ENCODE measurements around the gene SKAP1. TPM values are rescaled to one million over a fixed set of nuclear protein-coding genes. Genes with fewer than 3 reads are reported as not detected.

The SKAP1 gene
- total and polyA plus RNA-seq, 5 donors from 2014 or later, result 196 to 554 (median 373) TPM

DNA sequence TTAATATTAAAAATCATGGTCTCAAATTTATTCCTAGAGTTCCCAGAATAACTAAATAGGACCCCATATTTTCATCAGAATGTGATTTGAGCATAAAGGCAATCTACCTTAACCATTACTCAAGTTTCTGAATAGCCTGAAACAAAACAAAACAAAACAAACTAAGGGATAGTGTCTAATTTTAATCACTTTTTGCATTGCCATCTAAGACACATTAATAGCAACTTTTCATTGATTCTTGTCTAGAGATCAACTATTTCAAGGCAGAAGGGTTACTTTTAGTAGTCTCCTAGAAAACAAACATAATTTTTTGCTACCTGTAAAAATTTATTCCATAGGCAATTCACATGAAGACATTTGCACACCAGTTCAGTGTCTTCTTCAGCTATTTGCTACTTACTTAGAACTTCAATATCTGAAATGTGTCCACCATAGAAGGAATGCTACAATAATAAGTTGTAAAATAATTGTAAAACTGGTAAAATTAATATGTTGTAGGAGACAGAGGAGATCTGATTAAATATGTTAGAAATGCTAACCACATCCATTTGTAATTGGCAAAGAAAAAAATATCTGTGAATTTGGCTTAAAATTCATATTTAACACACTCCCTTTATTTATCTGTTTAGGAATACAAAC lies 94.7 kb downstream of the SKAP1 start:
- Mint-ChIP-seq H3K9me3 (no peaks in the 10 kb centered on the region), H3K4me1 (peaks cover 17 to 39% (median 28%) of the 10 kb centered on the region in 4 donors), H3K27ac (no peak overlapping the region), H3K36me3 (peaks cover 4% of the 10 kb centered on the region), H3K4me3 (no peak overlapping the region), H3K27me3 (no peaks in the 10 kb centered on the region)
- Histone ChIP-seq H3K27me3 (ENCODE audit: control insufficient read depth, insufficient read depth, low read length) (no peaks in the 10 kb centered on the region), H3K4me3 (ENCODE audit: low read depth, low read length) (no peak overlapping the region), H3K4me1 (ENCODE audit: control insufficient read depth, insufficient read depth, low read length, poor library complexity, severe bottlenecking) (peaks cover 5% of the 10 kb centered on the region), H3K27ac (ENCODE audit: insufficient read depth, low read length, poor library complexity, severe bottlenecking) (no peak overlapping the region), H3K36me3 (ENCODE audit: control insufficient read depth, insufficient read depth, low read length) (peaks cover 37% of the 10 kb centered on the region), H3K9me3 (ENCODE audit: control insufficient read depth in 2 of 2, low read length in 2 of 2) (no peaks in the 10 kb centered on the region)
- ATAC-seq (ENCODE audit: low read depth in 2 of 2) (no peak), DNase-seq (no peak)

DNA sequence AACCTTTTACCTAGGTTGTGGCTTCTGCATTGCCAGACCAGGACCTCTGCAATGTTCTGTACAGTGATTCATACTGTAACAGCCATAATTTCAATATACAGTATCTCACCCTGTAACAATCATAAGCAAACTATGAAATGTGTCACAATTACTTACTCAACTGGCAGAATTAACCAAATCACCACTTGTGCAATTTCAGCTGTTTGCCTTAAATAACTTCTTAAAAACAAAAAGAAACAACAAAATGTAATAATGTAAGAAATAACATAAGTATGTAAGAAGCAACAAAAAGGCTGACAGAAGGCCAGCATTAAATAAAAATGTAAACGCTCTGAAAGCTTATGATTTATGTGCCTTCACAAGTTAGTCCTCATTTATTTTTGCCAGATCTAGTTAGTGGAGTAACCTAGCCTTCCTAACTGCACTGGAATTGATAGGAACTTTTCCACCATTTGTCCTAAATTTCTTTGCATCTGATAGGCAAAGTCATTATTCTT lies 96.9 kb downstream of the SKAP1 start:
- no peak overlapping the region for H3K4me3 ChIP-seq (ENCODE audit: low read depth, low read length)
- H3K9me3 Mint-ChIP-seq, result no peaks in the 10 kb centered on the region
- DNase-seq (no peak), ATAC-seq (ENCODE audit: low read depth in 2 of 2) (no peak)
- peaks cover 5% of the 10 kb centered on the region for H3K4me1 ChIP-seq (ENCODE audit: control insufficient read depth, insufficient read depth, low read length, poor library complexity, severe bottlenecking)
- peak overlapping the region in 1 of 3 donors; percentile 20 for H3K27ac Mint-ChIP-seq
- H3K4me1 Mint-ChIP-seq, result peaks cover 18 to 43% (median 33%) of the 10 kb centered on the region in 4 donors
- H3K36me3 ChIP-seq (ENCODE audit: control insufficient read depth, insufficient read depth, low read length), result peaks cover 27% of the 10 kb centered on the region
- no peak overlapping the region for H3K4me3 Mint-ChIP-seq
- H3K9me3 ChIP-seq (ENCODE audit: control insufficient read depth in 2 of 2, low read length in 2 of 2), result no peaks in the 10 kb centered on the region
- no peaks in the 10 kb centered on the region for H3K27me3 Mint-ChIP-seq
- no peaks in the 10 kb centered on the region for H3K27me3 ChIP-seq (ENCODE audit: control insufficient read depth, insufficient read depth, low read length)
- H3K36me3 Mint-ChIP-seq, result peaks cover 12% of the 10 kb centered on the region
- H3K27ac ChIP-seq (ENCODE audit: insufficient read depth, low read length, poor library complexity, severe bottlenecking), result no peak overlapping the region

DNA sequence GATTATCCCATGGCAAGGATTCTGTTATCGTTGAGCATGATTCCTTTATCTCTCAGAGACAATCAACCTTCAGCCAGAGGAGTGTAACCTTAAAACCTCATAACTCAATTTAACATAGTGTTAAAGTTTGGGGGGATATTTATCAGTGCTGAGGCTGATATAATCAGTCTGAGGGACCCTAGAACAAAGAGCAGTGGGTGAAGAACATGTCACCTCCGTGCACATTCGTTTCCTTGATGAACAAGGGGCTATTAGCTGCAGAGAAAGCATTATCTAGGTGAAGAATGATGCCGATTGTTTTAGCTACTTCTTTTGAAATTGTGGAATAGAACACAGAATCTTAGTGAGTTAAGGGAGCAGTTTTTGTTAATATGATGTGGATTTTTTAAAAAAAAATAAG lies 99.1 kb downstream of the SKAP1 start:
- peaks cover 13 to 39% (median 23%) of the 10 kb centered on the region in 4 donors for H3K4me1 Mint-ChIP-seq
- Histone ChIP-seq H3K36me3 (ENCODE audit: control insufficient read depth, insufficient read depth, low read length) (peaks cover 18% of the 10 kb centered on the region), H3K4me3 (ENCODE audit: low read depth, low read length) (no peak overlapping the region), H3K27me3 (ENCODE audit: control insufficient read depth, insufficient read depth, low read length) (no peaks in the 10 kb centered on the region), H3K4me1 (ENCODE audit: control insufficient read depth, insufficient read depth, low read length, poor library complexity, severe bottlenecking) (peaks cover 5% of the 10 kb centered on the region), H3K9me3 (ENCODE audit: control insufficient read depth in 2 of 2, low read length in 2 of 2) (no peaks in the 10 kb centered on the region), H3K27ac (ENCODE audit: insufficient read depth, low read length, poor library complexity, severe bottlenecking) (no peak overlapping the region)
- H3K9me3 Mint-ChIP-seq, result no peaks in the 10 kb centered on the region
- peak overlapping the region in 1 of 3 donors; percentile 20 for H3K27ac Mint-ChIP-seq
- ATAC-seq (ENCODE audit: low read depth in 2 of 2) (no peak), DNase-seq (no peak)
- H3K36me3 Mint-ChIP-seq, result peaks cover 12% of the 10 kb centered on the region
- no peak overlapping the region for H3K4me3 Mint-ChIP-seq
- H3K27me3 Mint-ChIP-seq, result no peaks in the 10 kb centered on the region

DNA sequence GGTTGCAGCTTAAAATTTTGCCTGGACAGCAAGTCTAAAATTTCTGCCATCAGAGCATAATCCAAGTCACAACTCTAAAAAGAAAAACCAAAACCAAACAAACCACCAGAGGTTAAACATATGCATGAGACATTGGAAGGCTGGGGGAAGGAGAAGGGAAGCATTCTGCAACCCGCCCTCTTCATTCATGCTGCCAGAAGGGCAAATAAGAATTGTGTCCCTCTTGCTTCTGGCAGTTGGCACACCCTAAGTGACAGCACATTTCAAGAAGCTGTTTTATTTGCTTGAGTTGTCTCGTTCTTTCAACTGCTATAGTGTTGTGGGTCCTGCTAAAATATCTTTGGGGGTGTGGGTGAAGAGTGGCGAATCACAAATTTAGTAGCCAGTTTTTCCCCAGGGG lies 99.6 kb downstream of the SKAP1 start:
- H3K4me1 ChIP-seq (ENCODE audit: control insufficient read depth, insufficient read depth, low read length, poor library complexity, severe bottlenecking), result peaks cover 5% of the 10 kb centered on the region
- no peaks in the 10 kb centered on the region for H3K9me3 Mint-ChIP-seq
- no peak for ATAC-seq (ENCODE audit: low read depth in 2 of 2)
- H3K27me3 Mint-ChIP-seq, result no peaks in the 10 kb centered on the region
- DNase-seq, result no peak
- H3K4me1 Mint-ChIP-seq, result peaks cover 13 to 36% (median 21%) of the 10 kb centered on the region in 4 donors
- no peaks in the 10 kb centered on the region for H3K27me3 ChIP-seq (ENCODE audit: control insufficient read depth, insufficient read depth, low read length)
- H3K27ac Mint-ChIP-seq, result peak overlapping the region in 1 of 3 donors; percentile 25
- H3K9me3 ChIP-seq (ENCODE audit: control insufficient read depth in 2 of 2, low read length in 2 of 2), result no peaks in the 10 kb centered on the region
- no peak overlapping the region for H3K4me3 Mint-ChIP-seq
- peaks cover 18% of the 10 kb centered on the region for H3K36me3 ChIP-seq (ENCODE audit: control insufficient read depth, insufficient read depth, low read length)
- H3K36me3 Mint-ChIP-seq, result peaks cover 12% of the 10 kb centered on the region
- H3K4me3 ChIP-seq (ENCODE audit: low read depth, low read length), result no peak overlapping the region
- no peak overlapping the region for H3K27ac ChIP-seq (ENCODE audit: insufficient read depth, low read length, poor library complexity, severe bottlenecking)

DNA sequence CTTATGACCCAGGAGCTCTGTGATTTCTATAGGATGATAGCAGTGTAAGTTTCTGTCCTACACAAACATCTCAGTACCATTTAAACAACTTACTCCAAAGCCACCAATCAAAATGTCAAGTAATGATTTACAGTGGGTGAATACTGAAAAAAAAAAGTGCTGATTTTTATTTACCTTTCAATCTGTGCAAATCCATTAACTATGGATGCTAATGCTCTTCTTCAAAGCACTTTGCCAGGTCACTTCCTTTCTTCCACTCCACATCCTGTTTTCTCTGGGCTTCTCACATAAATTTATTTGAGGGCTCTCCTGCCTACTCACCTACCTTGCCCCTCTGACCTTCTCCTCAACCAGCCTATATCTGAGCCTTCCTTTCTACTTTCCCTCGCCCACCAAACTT lies 101.6 kb downstream of the SKAP1 start:
- Mint-ChIP-seq H3K9me3 (no peaks in the 10 kb centered on the region), H3K27me3 (no peaks in the 10 kb centered on the region), H3K4me3 (peak overlapping the region in 1 of 4 donors; percentile 19), H3K36me3 (peaks cover 12% of the 10 kb centered on the region), H3K4me1 (peaks cover 15 to 33% (median 23%) of the 10 kb centered on the region in 4 donors), H3K27ac (peak overlapping the region in 2 of 3 donors; percentile 20 to 39)
- Histone ChIP-seq H3K9me3 (ENCODE audit: control insufficient read depth in 2 of 2, low read length in 2 of 2) (no peaks in the 10 kb centered on the region), H3K27ac (ENCODE audit: insufficient read depth, low read length, poor library complexity, severe bottlenecking) (no peak overlapping the region), H3K4me3 (ENCODE audit: low read depth, low read length) (no peak overlapping the region), H3K4me1 (ENCODE audit: control insufficient read depth, insufficient read depth, low read length, poor library complexity, severe bottlenecking) (no peaks in the 10 kb centered on the region), H3K36me3 (ENCODE audit: control insufficient read depth, insufficient read depth, low read length) (peaks cover 18% of the 10 kb centered on the region), H3K27me3 (ENCODE audit: control insufficient read depth, insufficient read depth, low read length) (no peaks in the 10 kb centered on the region)
- DNase-seq (no peak), ATAC-seq (ENCODE audit: low read depth in 2 of 2) (no peak)

DNA sequence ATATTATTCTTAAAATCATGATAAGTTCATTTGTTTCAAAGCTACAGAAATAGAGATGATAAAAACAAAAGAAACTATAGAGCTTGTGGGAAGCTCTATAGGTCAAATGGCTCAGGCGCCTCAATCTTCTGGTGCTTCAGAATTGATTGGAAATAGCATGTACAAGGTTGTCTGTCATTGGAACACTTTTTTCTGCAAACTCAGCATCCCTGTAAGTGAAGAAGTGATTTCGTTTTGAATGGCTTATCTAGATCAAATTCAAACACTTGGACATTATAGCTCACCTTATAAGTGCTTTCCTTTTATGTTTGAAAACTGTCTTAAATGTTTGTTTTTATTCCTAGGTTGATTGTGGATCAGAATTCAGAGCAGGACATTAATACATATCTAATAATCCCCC lies 103.7 kb downstream of the SKAP1 start:
- Histone ChIP-seq H3K36me3 (ENCODE audit: control insufficient read depth, insufficient read depth, low read length) (peaks cover 17% of the 10 kb centered on the region), H3K9me3 (ENCODE audit: control insufficient read depth in 2 of 2, low read length in 2 of 2) (no peaks in the 10 kb centered on the region), H3K27me3 (ENCODE audit: control insufficient read depth, insufficient read depth, low read length) (no peaks in the 10 kb centered on the region), H3K27ac (ENCODE audit: insufficient read depth, low read length, poor library complexity, severe bottlenecking) (no peak overlapping the region), H3K4me3 (ENCODE audit: low read depth, low read length) (no peak overlapping the region), H3K4me1 (ENCODE audit: control insufficient read depth, insufficient read depth, low read length, poor library complexity, severe bottlenecking) (no peaks in the 10 kb centered on the region)
- Mint-ChIP-seq H3K4me3 (peak overlapping the region in 1 of 4 donors; percentile 7), H3K4me1 (peaks cover 23 to 38% (median 35%) of the 10 kb centered on the region in 4 donors), H3K27ac (no peak overlapping the region), H3K27me3 (no peaks in the 10 kb centered on the region), H3K9me3 (no peaks in the 10 kb centered on the region), H3K36me3 (peaks cover 21% of the 10 kb centered on the region)
- DNase-seq (no peak), ATAC-seq (ENCODE audit: low read depth in 2 of 2) (no peak)

DNA sequence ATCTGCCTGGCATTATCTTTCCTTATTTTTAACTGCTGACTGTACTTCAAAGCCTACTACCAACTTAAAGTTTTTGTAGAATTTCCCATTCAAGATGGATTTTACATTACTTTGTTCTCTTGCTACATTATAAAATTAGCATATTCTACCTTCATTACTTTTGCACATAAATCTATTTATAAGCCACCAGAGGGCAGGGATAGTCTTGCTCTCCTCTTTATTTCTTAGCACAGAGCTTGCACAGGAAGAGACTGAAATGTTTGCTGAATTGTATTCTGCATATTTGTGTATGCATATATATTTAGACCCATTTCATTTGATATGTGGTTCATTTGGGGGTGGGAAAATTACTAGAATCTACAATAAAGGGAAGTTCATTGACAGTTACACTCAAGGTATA lies 108.0 kb downstream of the SKAP1 start:
- Mint-ChIP-seq H3K27me3 (no peaks in the 10 kb centered on the region), H3K27ac (peak overlapping the region in 1 of 3 donors; percentile 35), H3K9me3 (no peaks in the 10 kb centered on the region), H3K4me3 (no peak overlapping the region), H3K36me3 (peaks cover 17% of the 10 kb centered on the region), H3K4me1 (peaks cover 22 to 46% (median 35%) of the 10 kb centered on the region in 4 donors)
- no peaks in the 10 kb centered on the region for H3K27me3 ChIP-seq (ENCODE audit: control insufficient read depth, insufficient read depth, low read length)
- H3K27ac ChIP-seq (ENCODE audit: insufficient read depth, low read length, poor library complexity, severe bottlenecking), result no peak overlapping the region
- peak in 1 of 3 donors; percentile 16 for DNase-seq
- peaks cover 7% of the 10 kb centered on the region for H3K36me3 ChIP-seq (ENCODE audit: control insufficient read depth, insufficient read depth, low read length)
- H3K9me3 ChIP-seq (ENCODE audit: control insufficient read depth in 2 of 2, low read length in 2 of 2), result no peaks in the 10 kb centered on the region
- no peaks in the 10 kb centered on the region for H3K4me1 ChIP-seq (ENCODE audit: control insufficient read depth, insufficient read depth, low read length, poor library complexity, severe bottlenecking)
- H3K4me3 ChIP-seq (ENCODE audit: low read depth, low read length), result no peak overlapping the region
- ATAC-seq (ENCODE audit: low read depth in 2 of 2), result no peak

DNA sequence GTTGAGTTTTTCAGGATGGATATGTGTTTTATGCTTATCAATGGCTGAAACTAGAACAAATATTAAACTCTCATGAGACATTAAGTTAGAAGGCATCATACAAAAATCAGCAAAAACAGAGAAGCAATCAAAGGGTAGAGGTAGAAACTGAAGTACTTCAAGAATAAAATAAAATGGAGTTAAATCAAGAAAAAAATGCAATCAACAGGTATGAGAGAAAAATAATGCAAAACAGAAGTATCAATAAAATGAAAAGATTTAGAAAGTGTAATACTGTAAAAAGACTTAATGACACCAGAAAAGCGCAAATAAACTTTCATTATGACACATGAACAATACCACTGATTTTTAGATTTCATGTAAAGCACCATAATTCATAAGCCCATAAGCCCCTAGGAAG lies 112.3 kb downstream of the SKAP1 start:
- Mint-ChIP-seq H3K36me3 (peaks cover 29% of the 10 kb centered on the region), H3K27me3 (no peaks in the 10 kb centered on the region), H3K4me3 (peak overlapping the region in 1 of 4 donors; percentile 35), H3K4me1 (peaks cover 35 to 54% (median 42%) of the 10 kb centered on the region in 4 donors), H3K27ac (no peak overlapping the region), H3K9me3 (no peaks in the 10 kb centered on the region)
- Histone ChIP-seq H3K27me3 (ENCODE audit: control insufficient read depth, insufficient read depth, low read length) (no peaks in the 10 kb centered on the region), H3K9me3 (ENCODE audit: control insufficient read depth in 2 of 2, low read length in 2 of 2) (no peaks in the 10 kb centered on the region), H3K27ac (ENCODE audit: insufficient read depth, low read length, poor library complexity, severe bottlenecking) (no peak overlapping the region), H3K4me3 (ENCODE audit: low read depth, low read length) (no peak overlapping the region), H3K36me3 (ENCODE audit: control insufficient read depth, insufficient read depth, low read length) (peaks cover 22% of the 10 kb centered on the region), H3K4me1 (ENCODE audit: control insufficient read depth, insufficient read depth, low read length, poor library complexity, severe bottlenecking) (no peaks in the 10 kb centered on the region)
- ATAC-seq (ENCODE audit: low read depth in 2 of 2) (no peak), DNase-seq (no peak)

All from CD4-positive, CD25-positive, alpha-beta regulatory T cell (primary cell).